SJCRH30 (cell line): ENCODE data around the gene CTNNA3. TPM values are rescaled to one million over a fixed set of nuclear protein-coding genes. Genes with fewer than 3 reads are reported as not detected.

Experiments
- DNase-seq, 2 experiments: peaks; one replicate each; pipeline ENCODE4 v3.0.0-alpha.2; 2015 to 2020
- H3K27ac ChIP-seq: fragments of 250-450 bp; sonication (Bioruptor Pico); 2 replicates; pipeline ENCODE4 v1.5.1; 2020; ENCODE audit warnings: mild to moderate bottlenecking, moderate library complexity
- H3K27me3 ChIP-seq: fragments of 250-450 bp; sonication (Bioruptor Pico); 2 replicates; pipeline ENCODE4 v1.5.1; 2020; ENCODE audit warnings: mild to moderate bottlenecking, moderate library complexity
- H3K36me3 ChIP-seq: fragments of 250-450 bp; sonication (Bioruptor Pico); 2 replicates; pipeline ENCODE4 v1.5.1; 2020; ENCODE audit warnings: mild to moderate bottlenecking, moderate library complexity
- H3K4me1 ChIP-seq: fragments of 250-450 bp; sonication (Bioruptor Pico); 2 replicates; pipeline ENCODE4 v1.5.1; 2020; ENCODE audit warnings: mild to moderate bottlenecking, moderate library complexity
- H3K4me3 ChIP-seq: fragments of 250-450 bp; sonication (Bioruptor Pico); 2 replicates; pipeline ENCODE4 v1.5.1; 2020; ENCODE audit warnings: mild to moderate bottlenecking, moderate library complexity
- H3K9me3 ChIP-seq: fragments of 250-450 bp; sonication (Bioruptor Pico); replicated peaks from 2 replicates; pipeline ENCODE4 v1.5.1; 2020; ENCODE audit warnings: mild to moderate bottlenecking, moderate library complexity
- total RNA-seq: library from RNA; depleted of rRNA; stranded (reverse); fragments of >200 nt; shearing (Covaris generic); gene quantifications from 2 replicates; pipeline ENCODE4 v1.2.3, GENCODE V29; 2014

The CTNNA3 gene
- total RNA-seq, 1 experiment from 2014 or later: 2.7 TPM

- no peak overlapping the region for H3K4me3 ChIP-seq
- H3K27ac ChIP-seq: no peak overlapping the region
- no peak for DNase-seq
- H3K4me1 ChIP-seq: no peaks in the 10 kb centered on the region
- no peaks in the 10 kb centered on the region for H3K36me3 ChIP-seq
- no peaks in the 10 kb centered on the region for H3K27me3 ChIP-seq
- H3K9me3 ChIP-seq: no peaks in the 10 kb centered on the region
Measured at GRCh38 chr10:66307826-66308225, 1388.2 kb downstream of the CTNNA3 start.

GRCh38 chr10:66301078-66301477 is 1394.9 kb downstream of the CTNNA3 start:
- no peak for DNase-seq
- no peak overlapping the region for H3K4me3 ChIP-seq

GRCh38 chr10:66295602-66296001 is 1400.4 kb downstream of the CTNNA3 start:
- DNase-seq: no peak
- Histone ChIP-seq H3K27me3 (no peaks in the 10 kb centered on the region), H3K36me3 (no peaks in the 10 kb centered on the region), H3K9me3 (no peaks in the 10 kb centered on the region), H3K27ac (no peak overlapping the region), H3K4me3 (no peak overlapping the region), H3K4me1 (no peaks in the 10 kb centered on the region)

More at GRCh38 chr10:66301078-66301477, 1394.9 kb downstream of the CTNNA3 start:
- Histone ChIP-seq H3K27me3 (no peaks in the 10 kb centered on the region), H3K27ac (no peak overlapping the region), H3K9me3 (no peaks in the 10 kb centered on the region), H3K4me1 (no peaks in the 10 kb centered on the region), H3K36me3 (no peaks in the 10 kb centered on the region)

GRCh38 chr10:66294538-66294937 is 1401.5 kb downstream of the CTNNA3 start:
- Histone ChIP-seq H3K9me3 (no peaks in the 10 kb centered on the region), H3K4me3 (no peak overlapping the region), H3K27me3 (no peaks in the 10 kb centered on the region), H3K27ac (no peak overlapping the region), H3K36me3 (no peaks in the 10 kb centered on the region), H3K4me1 (no peaks in the 10 kb centered on the region)
- no peak for DNase-seq

- H3K4me3 ChIP-seq: no peak overlapping the region
- no peak for DNase-seq
- H3K9me3 ChIP-seq: no peaks in the 10 kb centered on the region
- H3K4me1 ChIP-seq: no peaks in the 10 kb centered on the region
- H3K27me3 ChIP-seq: no peaks in the 10 kb centered on the region
- no peaks in the 10 kb centered on the region for H3K36me3 ChIP-seq
- no peak overlapping the region for H3K27ac ChIP-seq
Measured at GRCh38 chr10:66292922-66293321, 1403.1 kb downstream of the CTNNA3 start.

GRCh38 chr10:66292456-66292855 is 1403.5 kb downstream of the CTNNA3 start:
- DNase-seq: no peak
- H3K36me3 ChIP-seq: no peaks in the 10 kb centered on the region

GRCh38 chr10:66291133-66291532 is 1404.9 kb downstream of the CTNNA3 start:
- Histone ChIP-seq H3K27ac (no peak overlapping the region), H3K9me3 (no peaks in the 10 kb centered on the region), H3K4me3 (no peak overlapping the region), H3K27me3 (no peaks in the 10 kb centered on the region), H3K4me1 (no peaks in the 10 kb centered on the region), H3K36me3 (no peaks in the 10 kb centered on the region)
- no peak for DNase-seq

More at GRCh38 chr10:66292456-66292855, 1403.5 kb downstream of the CTNNA3 start:
- H3K4me1 ChIP-seq: no peaks in the 10 kb centered on the region
- H3K9me3 ChIP-seq: no peaks in the 10 kb centered on the region
- no peak overlapping the region for H3K27ac ChIP-seq
- no peak overlapping the region for H3K4me3 ChIP-seq
- H3K27me3 ChIP-seq: no peaks in the 10 kb centered on the region

GRCh38 chr10:66284621-66285020 is 1411.4 kb downstream of the CTNNA3 start:
- Histone ChIP-seq H3K9me3 (no peaks in the 10 kb centered on the region), H3K4me3 (no peak overlapping the region), H3K36me3 (no peaks in the 10 kb centered on the region), H3K4me1 (no peaks in the 10 kb centered on the region), H3K27me3 (no peaks in the 10 kb centered on the region), H3K27ac (no peak overlapping the region)
- DNase-seq: no peak

- H3K27me3 ChIP-seq: no peaks in the 10 kb centered on the region
- DNase-seq: no peak
- H3K4me1 ChIP-seq: no peaks in the 10 kb centered on the region
- H3K27ac ChIP-seq: no peak overlapping the region
- no peaks in the 10 kb centered on the region for H3K36me3 ChIP-seq
- H3K9me3 ChIP-seq: no peaks in the 10 kb centered on the region
- H3K4me3 ChIP-seq: no peak overlapping the region
Measured at GRCh38 chr10:66283874-66284464, 1412.0 kb downstream of the CTNNA3 start.

- no peak overlapping the region for H3K27ac ChIP-seq
- H3K9me3 ChIP-seq: no peaks in the 10 kb centered on the region
- H3K4me3 ChIP-seq: no peak overlapping the region
- no peaks in the 10 kb centered on the region for H3K27me3 ChIP-seq
- no peaks in the 10 kb centered on the region for H3K4me1 ChIP-seq
- DNase-seq: no peak
- no peaks in the 10 kb centered on the region for H3K36me3 ChIP-seq
Measured at GRCh38 chr10:66283064-66283463, 1412.9 kb downstream of the CTNNA3 start.

GRCh38 chr10:66281327-66281726 is 1414.7 kb downstream of the CTNNA3 start:
- no peak for DNase-seq
- no peak overlapping the region for H3K4me3 ChIP-seq
- H3K27ac ChIP-seq: no peak overlapping the region
- H3K27me3 ChIP-seq: no peaks in the 10 kb centered on the region
- no peaks in the 10 kb centered on the region for H3K9me3 ChIP-seq
- no peaks in the 10 kb centered on the region for H3K36me3 ChIP-seq
- no peaks in the 10 kb centered on the region for H3K4me1 ChIP-seq

- Histone ChIP-seq H3K27ac (no peak overlapping the region), H3K4me3 (no peak overlapping the region), H3K27me3 (no peaks in the 10 kb centered on the region), H3K36me3 (no peaks in the 10 kb centered on the region), H3K4me1 (no peaks in the 10 kb centered on the region), H3K9me3 (no peaks in the 10 kb centered on the region)
- no peak for DNase-seq
Measured at GRCh38 chr10:66277481-66277880, 1418.5 kb downstream of the CTNNA3 start.

GRCh38 chr10:66273966-66274519 is 1422.0 kb downstream of the CTNNA3 start:
- Histone ChIP-seq H3K9me3 (no peaks in the 10 kb centered on the region), H3K4me1 (no peaks in the 10 kb centered on the region), H3K27me3 (no peaks in the 10 kb centered on the region), H3K27ac (no peak overlapping the region), H3K36me3 (no peaks in the 10 kb centered on the region), H3K4me3 (no peak overlapping the region)
- no peak for DNase-seq

GRCh38 chr10:66265398-66265797 is 1430.6 kb downstream of the CTNNA3 start:
- no peak overlapping the region for H3K27ac ChIP-seq
- no peaks in the 10 kb centered on the region for H3K36me3 ChIP-seq
- H3K9me3 ChIP-seq: no peaks in the 10 kb centered on the region
- H3K4me3 ChIP-seq: no peak overlapping the region
- no peaks in the 10 kb centered on the region for H3K27me3 ChIP-seq
- no peaks in the 10 kb centered on the region for H3K4me1 ChIP-seq
- DNase-seq: no peak

- Histone ChIP-seq H3K4me3 (no peak overlapping the region), H3K9me3 (no peaks in the 10 kb centered on the region), H3K27me3 (no peaks in the 10 kb centered on the region), H3K4me1 (no peaks in the 10 kb centered on the region), H3K27ac (no peak overlapping the region), H3K36me3 (no peaks in the 10 kb centered on the region)
- DNase-seq: no peak
Measured at GRCh38 chr10:66259836-66260235, 1436.2 kb downstream of the CTNNA3 start.

GRCh38 chr10:66258693-66259092 is 1437.3 kb downstream of the CTNNA3 start:
- H3K4me1 ChIP-seq: no peaks in the 10 kb centered on the region
- no peaks in the 10 kb centered on the region for H3K36me3 ChIP-seq
- H3K27me3 ChIP-seq: no peaks in the 10 kb centered on the region
- H3K27ac ChIP-seq: no peak overlapping the region
- H3K9me3 ChIP-seq: no peaks in the 10 kb centered on the region
- no peak for DNase-seq
- no peak overlapping the region for H3K4me3 ChIP-seq
